CD4-positive, alpha-beta T cell treated with Interleukin-6 at 100 ng/mL for 8 hours (primary cell): ENCODE results near the gene F7.
"Not testable (repeated sequence)": the region's sequence is repeated elsewhere in the genome, so short reads cannot be mapped to it uniquely, and the experiment has no call there.

Experiments
- DNase-seq: peaks from one replicate; pipeline ENCODE4 v3.0.0-alpha.2; 2020; ENCODE audit warnings: mixed read lengths, low spot score

Gene F7

GRCh38 chr13:113153810-113154748 is 48.5 kb downstream of the F7 start:
- DNase-seq, result peak; percentile 69

GRCh38 chr13:113155201-113155600 is 49.6 kb downstream of the F7 start:
- DNase-seq, result no peak

GRCh38 chr13:113155982-113156655 is 50.5 kb downstream of the F7 start:
- no peak for DNase-seq

GRCh38 chr13:113157206-113157928 is 51.8 kb downstream of the F7 start:
- no peak for DNase-seq

GRCh38 chr13:113157929-113158747 is 52.5 kb downstream of the F7 start, which contains the start of gene PROZ:
TSS of gene PROZ (plus strand) at chr13:113158648. CDS start at chr13:113158661, 13 bp downstream.
- DNase-seq, result no peak

- no peak for DNase-seq
Measured at GRCh38 chr13:113158946-113159345, 53.4 kb downstream of the F7 start.

GRCh38 chr13:113159701-113160100 is 54.1 kb downstream of the F7 start:
- DNase-seq, result no peak

- no peak for DNase-seq
Measured at GRCh38 chr13:113160983-113161382, 55.4 kb downstream of the F7 start.

- no peak for DNase-seq
Measured at GRCh38 chr13:113161433-113161832, 55.8 kb downstream of the F7 start.

- not testable (repeated sequence) for DNase-seq
Measured at GRCh38 chr13:113161975-113162374, 56.4 kb downstream of the F7 start.

- DNase-seq, result no peak
Measured at GRCh38 chr13:113162783-113163685, 57.4 kb downstream of the F7 start.

GRCh38 chr13:113164492-113164891 is 58.9 kb downstream of the F7 start:
- DNase-seq, result no peak

- no peak for DNase-seq
Measured at GRCh38 chr13:113166266-113166665, 60.7 kb downstream of the F7 start.

GRCh38 chr13:113166681-113167080 is 61.1 kb downstream of the F7 start:
- no peak for DNase-seq

- DNase-seq, result no peak
Measured at GRCh38 chr13:113167155-113167554, 61.6 kb downstream of the F7 start.

- DNase-seq, result no peak
Measured at GRCh38 chr13:113167575-113167974, 62.0 kb downstream of the F7 start.

- DNase-seq, result no peak
Measured at GRCh38 chr13:113168211-113168610, 62.6 kb downstream of the F7 start.

GRCh38 chr13:113169277-113170272 is 64.0 kb downstream of the F7 start:
- no peak for DNase-seq
